ENCODE measurements around the gene SHISA5. TPM values are rescaled to one million over a fixed set of nuclear protein-coding genes. Genes with fewer than 3 reads are reported as not detected.

The SHISA5 gene
- total and polyA plus RNA-seq, 10 of the 15 experiments (the other 5 are each of a cell fraction or from before 2014, with no cell fraction given): 17.1 to 148 (median 67.3) TPM

GRCh38 chr3:48439820-48440589 lies 64.0 kb downstream of the SHISA5 start, which contains the start of the genes CCDC51 and TMA7 (continued):
- no peak for TF ChIP-seq STAT3 (IDR thresholded peaks at IDR 0.05; ENCODE audit: low read depth, low read length)
- no peak for TF ChIP-seq SMC3 (IDR thresholded peaks at IDR 0.05; ENCODE audit: borderline replicate concordance, low read length)
- peak in 1 of 2 experiments; percentile 79; a peak in 2 of 3 replicates for TF ChIP-seq EGR1 (IDR thresholded peaks at IDR 0.05; ENCODE audit: borderline replicate concordance in 1 of 2, low read depth in 2 of 2, low read length in 2 of 2)
- TF ChIP-seq MXI1 (IDR thresholded peaks at IDR 0.05; ENCODE audit: low read depth, low read length): peak; percentile 89
- TF ChIP-seq USF2 (IDR thresholded peaks at IDR 0.05; ENCODE audit: borderline replicate concordance, low read depth, low read length): peak; percentile 28; the same call in 1 of the 2 replicates
- TF ChIP-seq POLR2AphosphoS5 (IDR thresholded peaks at IDR 0.05; ENCODE audit: low read length): peak; percentile 89
- TF ChIP-seq MYC (IDR thresholded peaks at IDR 0.05; ENCODE audit: insufficient read depth, insufficient read length, insufficient replicate concordance, low read length, severe bottlenecking): no peak
- TF ChIP-seq SMAD5 (IDR thresholded peaks at IDR 0.05; ENCODE audit: low read depth): peak; percentile 88; the same call in 1 of the 2 replicates
- peak; percentile 81 for TF ChIP-seq E2F8 (IDR thresholded peaks at IDR 0.05; ENCODE audit: low read depth, partially characterized antibody)
- TF ChIP-seq MEF2B (IDR thresholded peaks at IDR 0.05; ENCODE audit: partially characterized antibody, poor library complexity, severe bottlenecking): peak; percentile 7
- TF ChIP-seq ATF2 (IDR thresholded peaks at IDR 0.05; ENCODE audit: low read length): no peak
- TF ChIP-seq CREB1 (IDR thresholded peaks at IDR 0.05; ENCODE audit: low read depth): peak; percentile 93
- no peak for TF ChIP-seq MLLT1 (IDR thresholded peaks at IDR 0.05)
- no peak for TF ChIP-seq REST (IDR thresholded peaks at IDR 0.05; ENCODE audit: low read depth, low read length)
- TF ChIP-seq POLR2A (IDR thresholded peaks at IDR 0.05; ENCODE audit: low read depth, low read length): peak; percentile 97
- TF ChIP-seq RFX5 (IDR thresholded peaks at IDR 0.05; ENCODE audit: low read depth, low read length): peak; percentile 72
